DND-41 (cell line): Measurements from ENCODE around the gene MCTP1.
"Not testable (repeated sequence)": the region's sequence is repeated elsewhere in the genome, so short reads cannot be mapped to it uniquely, and the experiment has no call there.

ENCODE experiments used
- ATAC-seq: fragments of 200-7000 bp; cut with Tn5 transposase; 3 replicates; pipeline ENCODE4 v1.9.1; 2021; ENCODE audit warnings: low read depth; ENCODE audit not compliant: insufficient read depth
- DNase-seq: peaks from one replicate; pipeline ENCODE4 v3.0.0-alpha.2; 2020
- H2AFZ ChIP-seq: 2 replicates; pipeline ENCODE4 v1.6.0; 2012; ENCODE audit warnings: low read depth, low read length
- H3K27ac ChIP-seq: 2 replicates; pipeline ENCODE4 v1.5.1; 2012; ENCODE audit warnings: low read length, inconsistent platforms
- H3K27me3 ChIP-seq: fragments of 200-600 bp; sonication (generic); 2 replicates; pipeline ENCODE4 v1.6.0; 2012; ENCODE audit warnings: low read length, mild to moderate bottlenecking, inconsistent platforms; ENCODE audit not compliant: insufficient read depth, poor library complexity
- H3K36me3 ChIP-seq: 2 replicates; pipeline ENCODE4 v1.5.1; 2012; ENCODE audit warnings: low read length, inconsistent platforms; ENCODE audit not compliant: insufficient read depth
- H3K4me1 ChIP-seq: 2 replicates; pipeline ENCODE4 v1.5.1; 2012; ENCODE audit warnings: mild to moderate bottlenecking, low read length; ENCODE audit not compliant: insufficient read depth
- H3K4me2 ChIP-seq: 2 replicates; pipeline ENCODE4 v1.6.0; 2012; ENCODE audit warnings: mild to moderate bottlenecking, moderate library complexity, low read length, inconsistent platforms; ENCODE audit not compliant: insufficient read depth
- H3K4me3 ChIP-seq, 2 experiments: fragments of 200-600 bp in 1 of 2; shearing (Covaris generic) in 1 of 2; 2 replicates each; pipeline ENCODE4 v1.5.1; 2012 to 2016; ENCODE audit warnings: inconsistent platforms in 2 of 2, low read length in 2 of 2, mild to moderate bottlenecking in 2 of 2, low read depth in 1 of 2, moderate library complexity in 1 of 2
- H3K79me2 ChIP-seq: 2 replicates; pipeline ENCODE4 v1.6.0; 2012; ENCODE audit warnings: low read length, inconsistent platforms; ENCODE audit not compliant: insufficient read depth
- H3K9ac ChIP-seq: 2 replicates; pipeline ENCODE4 v1.6.0; 2012; ENCODE audit warnings: low read depth, mild to moderate bottlenecking, inconsistent platforms, low read length, moderate library complexity
- H3K9me3 ChIP-seq: 2 replicates; pipeline ENCODE4 v1.5.1; 2012; ENCODE audit warnings: low read length, moderate library complexity, mild to moderate bottlenecking, inconsistent platforms; ENCODE audit not compliant: insufficient read depth, severe bottlenecking
- H4K20me1 ChIP-seq: 2 replicates; pipeline ENCODE4 v1.6.0; 2012; ENCODE audit warnings: low read length; ENCODE audit not compliant: insufficient read depth
- EZH2 ChIP-seq: IDR thresholded peaks from 3 replicates; pipeline ENCODE4 v1.6.1; 2012; ENCODE audit warnings: borderline replicate concordance, low read depth, mild to moderate bottlenecking, moderate library complexity, low read length, inconsistent platforms; ENCODE audit not compliant: severe bottlenecking
- TF ChIP-seq, protein P1 (sequence below): IDR thresholded peaks from 2 replicates; pipeline ENCODE4 v1.5.1; 2012; ENCODE audit warnings: borderline replicate concordance, low read length, moderate library complexity, mild to moderate bottlenecking; ENCODE audit not compliant: poor library complexity, severe bottlenecking; ENCODE audit errors: extremely low read depth

The MCTP1 gene

DNA sequence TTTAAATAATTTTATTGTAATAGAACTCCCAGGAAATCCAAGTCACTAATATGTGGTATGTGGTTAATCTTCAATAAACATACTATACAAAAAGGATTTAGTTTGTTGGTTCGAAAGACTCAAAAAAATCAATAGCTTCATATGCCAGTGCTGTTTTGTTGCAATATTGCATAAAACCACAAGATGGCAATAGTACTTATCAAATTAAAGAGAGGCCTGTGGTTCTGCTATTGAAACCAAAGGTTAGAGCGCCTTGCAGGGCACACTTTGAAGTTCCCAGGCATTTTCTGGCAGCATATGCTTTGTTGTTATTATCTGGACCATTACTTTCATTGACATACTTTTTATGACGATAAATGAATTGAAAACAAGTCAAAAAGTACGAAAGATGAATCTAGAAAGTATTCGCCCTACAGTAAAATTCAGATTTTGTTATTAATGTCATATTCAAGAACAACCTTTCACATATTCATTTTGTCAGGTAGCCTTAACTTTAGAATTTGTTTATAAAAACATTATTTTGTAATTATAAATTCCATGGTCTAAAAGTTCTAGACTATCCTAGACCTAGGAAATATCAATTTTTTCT, 316.3 kb downstream of the MCTP1 start:
- Histone ChIP-seq H3K36me3 (no peaks in the 10 kb centered on the region), H3K9me3 (peaks cover 5% of the 10 kb centered on the region), H3K4me3 (no peak overlapping the region), H3K27ac (no peak overlapping the region), H2AFZ (no peak overlapping the region), H3K27me3 (no peaks in the 10 kb centered on the region), H3K4me2 (no peak overlapping the region), H3K9ac (no peak overlapping the region), H4K20me1 (no peaks in the 10 kb centered on the region), H3K4me1 (no peaks in the 10 kb centered on the region), H3K79me2 (no peaks in the 10 kb centered on the region)
- TF ChIP-seq, protein P1, sequence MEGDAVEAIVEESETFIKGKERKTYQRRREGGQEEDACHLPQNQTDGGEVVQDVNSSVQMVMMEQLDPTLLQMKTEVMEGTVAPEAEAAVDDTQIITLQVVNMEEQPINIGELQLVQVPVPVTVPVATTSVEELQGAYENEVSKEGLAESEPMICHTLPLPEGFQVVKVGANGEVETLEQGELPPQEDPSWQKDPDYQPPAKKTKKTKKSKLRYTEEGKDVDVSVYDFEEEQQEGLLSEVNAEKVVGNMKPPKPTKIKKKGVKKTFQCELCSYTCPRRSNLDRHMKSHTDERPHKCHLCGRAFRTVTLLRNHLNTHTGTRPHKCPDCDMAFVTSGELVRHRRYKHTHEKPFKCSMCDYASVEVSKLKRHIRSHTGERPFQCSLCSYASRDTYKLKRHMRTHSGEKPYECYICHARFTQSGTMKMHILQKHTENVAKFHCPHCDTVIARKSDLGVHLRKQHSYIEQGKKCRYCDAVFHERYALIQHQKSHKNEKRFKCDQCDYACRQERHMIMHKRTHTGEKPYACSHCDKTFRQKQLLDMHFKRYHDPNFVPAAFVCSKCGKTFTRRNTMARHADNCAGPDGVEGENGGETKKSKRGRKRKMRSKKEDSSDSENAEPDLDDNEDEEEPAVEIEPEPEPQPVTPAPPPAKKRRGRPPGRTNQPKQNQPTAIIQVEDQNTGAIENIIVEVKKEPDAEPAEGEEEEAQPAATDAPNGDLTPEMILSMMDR = peak; percentile 91
- no peak for TF ChIP-seq EZH2
- ATAC-seq (peak; percentile 94), DNase-seq (peak; percentile 37)

- ATAC-seq = no peak
These were observed 317.4 kb downstream of the MCTP1 start for GRCh38 chr5:94967525-94967924.

GRCh38 chr5:94959279-94959678, 325.6 kb downstream of the MCTP1 start:
- not testable (repeated sequence) for ATAC-seq, H3K36me3 ChIP-seq, H3K79me2 ChIP-seq, H3K9me3 ChIP-seq, H3K27ac ChIP-seq, H3K4me1 ChIP-seq, DNase-seq, H3K27me3 ChIP-seq, H2AFZ ChIP-seq, H3K4me2 ChIP-seq, H3K4me3 ChIP-seq, H3K9ac ChIP-seq, H4K20me1 ChIP-seq

More at GRCh38 chr5:94967525-94967924, 317.4 kb downstream of the MCTP1 start:
- H3K4me2 ChIP-seq = no peak overlapping the region
- H3K27ac ChIP-seq = no peak overlapping the region
- H3K27me3 ChIP-seq = no peaks in the 10 kb centered on the region
- H3K9me3 ChIP-seq = peaks cover 5% of the 10 kb centered on the region
- DNase-seq = no peak
- H3K36me3 ChIP-seq = no peaks in the 10 kb centered on the region
- H2AFZ ChIP-seq = no peak overlapping the region
- no peak overlapping the region for H3K9ac ChIP-seq
- TF ChIP-seq EZH2 = no peak
- TF ChIP-seq, protein P1 = no peak
- H3K79me2 ChIP-seq = no peaks in the 10 kb centered on the region
- H3K4me3 ChIP-seq = no peak overlapping the region
- H3K4me1 ChIP-seq = no peaks in the 10 kb centered on the region
- H4K20me1 ChIP-seq = no peaks in the 10 kb centered on the region

- DNase-seq = no peak
- H3K4me3 ChIP-seq = no peak overlapping the region
- no peak overlapping the region for H3K27ac ChIP-seq
- ATAC-seq = no peak
- no peaks in the 10 kb centered on the region for H3K36me3 ChIP-seq
- H3K4me1 ChIP-seq = no peaks in the 10 kb centered on the region
- no peak overlapping the region for H2AFZ ChIP-seq
- no peak overlapping the region for H3K9ac ChIP-seq
- H3K9me3 ChIP-seq = no peaks in the 10 kb centered on the region
- H3K79me2 ChIP-seq = no peaks in the 10 kb centered on the region
- no peaks in the 10 kb centered on the region; the same call in 1 of the 2 replicates for H4K20me1 ChIP-seq
- H3K4me2 ChIP-seq = no peak overlapping the region
- TF ChIP-seq EZH2 = no peak
- TF ChIP-seq, protein P1 = no peak
- no peaks in the 10 kb centered on the region for H3K27me3 ChIP-seq
These were observed 339.2 kb downstream of the MCTP1 start for GRCh38 chr5:94945656-94946055.
